A673 (cell line): ENCODE results near the gene SLC12A7. TPM values are rescaled to one million over a fixed set of nuclear protein-coding genes. Genes with fewer than 3 reads are reported as not detected.

Experiments
- BruUV-seq: library from RNA; stranded (reverse); fragments of 400-500 nt; replicated peaks from 2 replicates; lab custom pipeline; 2021; lab: Mats Ljungman, UMichigan
- CTCF ChIA-PET: fragments of 300-600 bp; sonication (Branson Sonifier 250); formaldehyde crosslinking; loops from one replicate; lab custom pipeline; 2022; ENCODE audit warnings: antibody characterized with exemption; lab: Charles Lee
- POLR2A ChIA-PET: fragments of 300-600 bp; sonication (Branson Sonifier 250); formaldehyde crosslinking; loops from one replicate; lab custom pipeline; 2022; ENCODE audit warnings: antibody characterized with exemption; ENCODE audit not compliant: low non-redundant PET; lab: Charles Lee
- DNase-seq: peaks from one replicate; pipeline ENCODE4 v3.0.0-alpha.2; 2015; ENCODE audit warnings: low spot score
- H3K27ac ChIP-seq: fragments of 200-600 bp; sonication (generic); 2 replicates; pipeline ENCODE4 v1.5.1; 2016; ENCODE audit warnings: mixed run types, low read depth, mild to moderate bottlenecking, mixed read lengths, antibody characterized with exemption, low read length; ENCODE audit not compliant: poor library complexity, severe bottlenecking
- H3K27me3 ChIP-seq: fragments of 200-600 bp; sonication (generic); replicated peaks from 2 replicates; pipeline ENCODE4 v1.6.1; 2017; ENCODE audit warnings: mixed run types, low read depth, mild to moderate bottlenecking, mixed read lengths, antibody characterized with exemption, low read length; ENCODE audit not compliant: insufficient read depth, poor library complexity
- H3K36me3 ChIP-seq: fragments of 200-600 bp; sonication (generic); 2 replicates; pipeline ENCODE4 v1.6.1; 2016; ENCODE audit warnings: mixed run types, mild to moderate bottlenecking, mixed read lengths, antibody characterized with exemption, low read length; ENCODE audit not compliant: insufficient read depth, poor library complexity, severe bottlenecking
- H3K4me1 ChIP-seq: fragments of 200-600 bp; sonication (generic); 2 replicates; pipeline ENCODE4 v1.6.1; 2017; ENCODE audit warnings: mixed run types, mild to moderate bottlenecking, mixed read lengths, antibody characterized with exemption, low read length; ENCODE audit not compliant: insufficient read depth, poor library complexity, severe bottlenecking
- H3K4me3 ChIP-seq: fragments of 200-600 bp; sonication (generic); 2 replicates; pipeline ENCODE4 v1.5.1; 2016; ENCODE audit warnings: low read depth, mixed run types, mild to moderate bottlenecking, mixed read lengths, low read length; ENCODE audit not compliant: poor library complexity, severe bottlenecking
- H3K9me3 ChIP-seq: fragments of 200-600 bp; sonication (generic); 2 replicates; pipeline ENCODE4 v1.6.1; 2016; ENCODE audit warnings: mixed run types, low read depth, mild to moderate bottlenecking, mixed read lengths, antibody characterized with exemption, low read length; ENCODE audit not compliant: poor library complexity, severe bottlenecking
- EZH2 ChIP-seq: fragments of 200-600 bp; sonication (generic); IDR thresholded peaks from 2 replicates; pipeline ENCODE4 v1.6.1; 2017; ENCODE audit warnings: borderline replicate concordance, low read depth, mild to moderate bottlenecking, mixed read lengths, antibody characterized with exemption, low read length; ENCODE audit not compliant: poor library complexity, severe bottlenecking
- intact Hi-C: fragments of 100-400 bp; cut with micrococcal nuclease; formaldehyde crosslinking; loops from one replicate; pipeline ENCODE4 v1.10.0; 2022; ENCODE audit not compliant: unreplicated experiment
- total RNA-seq: library from RNA; stranded (reverse); gene quantifications from 2 replicates; pipeline ENCODE4 v1.2.3, GENCODE V29; 2021
- TF ChIP-seq, protein P1 (sequence below): fragments of 300-800, 200-600 bp; sonication (generic); conservative IDR thresholded peaks from 2 replicates; pipeline ENCODE4 v1.5.1; 2017; ENCODE audit warnings: low read depth, mild to moderate bottlenecking, antibody characterized with exemption, low read length, moderate library complexity, mixed read lengths

SLC12A7 gene
- total RNA-seq, 1 experiment from 2014 or later, result 45.2 TPM

DNA sequence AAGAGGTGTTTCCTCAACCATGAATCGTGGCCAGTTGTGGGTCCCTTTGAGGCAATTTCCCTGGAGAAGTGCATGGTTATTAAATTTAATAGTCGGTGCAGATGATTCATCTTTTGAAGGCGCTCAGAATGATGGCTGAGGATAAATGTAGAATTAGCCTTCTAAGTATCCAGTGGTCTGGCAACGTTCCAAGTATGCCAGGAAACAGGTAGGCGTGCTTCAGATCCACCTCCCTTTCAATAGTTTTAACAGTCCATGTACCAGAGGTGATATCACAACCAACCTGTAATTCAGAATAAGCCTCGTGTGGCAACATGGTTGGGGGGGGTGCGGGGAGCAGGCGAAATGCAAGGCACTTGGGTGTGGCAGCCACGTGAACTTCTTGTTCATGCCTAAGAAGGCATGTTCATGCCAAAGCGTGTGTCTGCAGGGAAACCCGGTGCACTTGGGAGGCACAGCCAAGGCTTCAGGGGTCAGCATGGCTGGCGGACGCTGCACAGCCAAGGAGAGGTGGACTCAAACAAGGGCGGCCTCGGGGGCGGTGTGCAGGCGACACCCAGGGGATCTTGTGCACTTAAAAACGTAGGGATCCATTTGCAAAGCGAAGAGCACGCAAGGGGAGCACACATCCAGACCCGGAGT is 108.4 kb downstream of the SLC12A7 start:
- intact Hi-C loops, result no loop called here
- Histone ChIP-seq H3K36me3 (no peaks in the 10 kb centered on the region), H3K9me3 (no peaks in the 10 kb centered on the region), H3K4me1 (peaks cover 24% of the 10 kb centered on the region), H3K27ac (no peak overlapping the region), H3K27me3 (no peaks in the 10 kb centered on the region), H3K4me3 (no peak overlapping the region)
- TF ChIP-seq, protein P1, sequence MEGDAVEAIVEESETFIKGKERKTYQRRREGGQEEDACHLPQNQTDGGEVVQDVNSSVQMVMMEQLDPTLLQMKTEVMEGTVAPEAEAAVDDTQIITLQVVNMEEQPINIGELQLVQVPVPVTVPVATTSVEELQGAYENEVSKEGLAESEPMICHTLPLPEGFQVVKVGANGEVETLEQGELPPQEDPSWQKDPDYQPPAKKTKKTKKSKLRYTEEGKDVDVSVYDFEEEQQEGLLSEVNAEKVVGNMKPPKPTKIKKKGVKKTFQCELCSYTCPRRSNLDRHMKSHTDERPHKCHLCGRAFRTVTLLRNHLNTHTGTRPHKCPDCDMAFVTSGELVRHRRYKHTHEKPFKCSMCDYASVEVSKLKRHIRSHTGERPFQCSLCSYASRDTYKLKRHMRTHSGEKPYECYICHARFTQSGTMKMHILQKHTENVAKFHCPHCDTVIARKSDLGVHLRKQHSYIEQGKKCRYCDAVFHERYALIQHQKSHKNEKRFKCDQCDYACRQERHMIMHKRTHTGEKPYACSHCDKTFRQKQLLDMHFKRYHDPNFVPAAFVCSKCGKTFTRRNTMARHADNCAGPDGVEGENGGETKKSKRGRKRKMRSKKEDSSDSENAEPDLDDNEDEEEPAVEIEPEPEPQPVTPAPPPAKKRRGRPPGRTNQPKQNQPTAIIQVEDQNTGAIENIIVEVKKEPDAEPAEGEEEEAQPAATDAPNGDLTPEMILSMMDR, result no peak
- TF ChIP-seq EZH2, result no peak
- no TSS peak for BruUV-seq
- ChIA-PET CTCF (no interaction called here), POLR2A (no interaction called here)
- no peak for DNase-seq

DNA sequence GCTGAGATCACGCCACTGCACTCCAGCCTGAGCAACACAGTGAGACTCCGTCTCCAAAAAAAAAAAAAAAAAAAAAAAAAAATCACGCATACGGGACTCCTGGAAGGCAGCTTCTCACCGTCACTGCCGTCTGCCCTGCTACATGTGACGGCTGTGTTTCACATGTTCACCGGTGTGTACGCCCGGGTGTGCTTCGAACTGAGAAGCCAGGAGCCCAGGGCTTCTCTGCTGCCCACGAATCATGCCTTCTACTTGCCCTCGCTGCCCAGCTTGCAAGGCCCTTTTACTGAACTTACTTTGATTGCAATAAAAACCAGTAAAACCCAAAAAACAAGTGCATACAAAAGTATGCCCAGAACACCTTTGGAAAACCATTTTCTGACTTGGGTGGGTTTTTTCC is 109.0 kb downstream of the SLC12A7 start:
- POLR2A ChIA-PET, result no interaction called here
- Histone ChIP-seq H3K4me1 (peaks cover 22% of the 10 kb centered on the region), H3K36me3 (no peaks in the 10 kb centered on the region), H3K4me3 (no peak overlapping the region), H3K27me3 (no peaks in the 10 kb centered on the region), H3K27ac (no peak overlapping the region), H3K9me3 (no peaks in the 10 kb centered on the region)
- CTCF ChIA-PET, result no interaction called here
- intact Hi-C loops, result no loop called here
- DNase-seq, result no peak
- BruUV-seq, result no TSS peak
- TF ChIP-seq EZH2, result no peak
- TF ChIP-seq, protein P1, result no peak

DNA sequence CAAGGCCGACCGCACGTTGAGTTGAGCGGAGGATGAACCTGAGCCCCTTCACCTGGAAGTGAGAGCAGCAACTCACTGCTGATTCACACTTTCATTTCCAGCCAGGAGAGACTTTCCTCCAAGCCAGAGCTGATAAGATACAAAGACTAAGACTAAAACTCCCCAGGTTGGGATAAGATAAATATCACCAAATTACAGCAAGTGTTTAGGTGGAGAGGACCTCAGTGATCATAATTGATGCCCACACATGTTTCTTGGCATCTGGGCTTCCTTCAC is 109.7 kb downstream of the SLC12A7 start:
- Histone ChIP-seq H3K9me3 (no peaks in the 10 kb centered on the region), H3K27ac (no peak overlapping the region), H3K4me1 (peaks cover 28% of the 10 kb centered on the region), H3K36me3 (no peaks in the 10 kb centered on the region), H3K4me3 (no peak overlapping the region), H3K27me3 (no peaks in the 10 kb centered on the region)
- ChIA-PET POLR2A (no interaction called here), CTCF (no interaction called here)
- intact Hi-C loops, result no loop called here
- no peak for DNase-seq
- TF ChIP-seq EZH2, result no peak
- TF ChIP-seq, protein P1, result no peak
- no TSS peak for BruUV-seq
